ENCODE results near the gene PLOD2. TPM values are rescaled to one million over a fixed set of nuclear protein-coding genes. Genes with fewer than 3 reads are reported as not detected.

PLOD2 gene
- total and polyA plus RNA-seq, 2 of the 8 experiments (the other 6 are each of a cell fraction or from before 2014, with no cell fraction given), result 4.0 to 28.7 TPM

DNA sequence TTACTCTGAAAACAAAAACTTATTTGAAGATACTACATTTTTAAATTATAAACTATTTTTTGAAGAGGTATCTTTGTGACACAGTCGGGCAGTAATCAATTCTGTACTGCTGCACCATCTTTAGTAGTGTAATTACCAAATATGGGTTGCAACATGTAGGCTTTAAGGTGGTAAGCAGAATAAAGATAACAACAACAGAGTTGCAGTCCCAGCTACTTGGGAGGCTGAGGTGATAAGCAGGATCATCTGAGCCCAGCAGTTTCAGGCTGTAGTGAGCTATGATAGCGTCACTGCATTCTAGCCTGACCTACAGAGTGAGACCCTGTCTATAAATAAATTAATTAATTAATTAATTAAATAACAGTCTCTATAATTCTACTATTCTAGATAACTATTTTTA, 6.0 kb downstream of the PLOD2 start:
- Histone ChIP-seq H2AFZ (ENCODE audit: low read length) (no peak overlapping the region), H2AK5ac (ENCODE audit: low read depth, low read length) (no peak overlapping the region), H4K5ac (ENCODE audit: insufficient read length, low read depth, low read length) (no peak overlapping the region), H3K4ac (replicated peaks; ENCODE audit: insufficient read length, low read depth, low read length) (no peak overlapping the region), H3K36me3 (ENCODE audit: control insufficient read depth in 2 of 4, insufficient read depth in 4 of 4, low read length in 3 of 4) (no peaks in the 10 kb centered on the region), H3K79me2 (ENCODE audit: control insufficient read depth in 1 of 2, insufficient read depth in 2 of 2, low read length in 2 of 2) (peaks cover 0 to 74% of the 10 kb centered on the region in 2 experiments; a peak in 3 of 4 replicates), H3K4me3 (ENCODE audit: extremely low read depth in 1 of 4, insufficient read depth in 2 of 4, low read depth in 3 of 4, low read length in 4 of 4) (no peak overlapping the region), H3K56ac (replicated peaks; ENCODE audit: insufficient read length, low read depth, low read length) (no peak overlapping the region), H2BK15ac (ENCODE audit: low read length) (no peak overlapping the region), H3K4me1 (replicated peaks in 1 of 4; ENCODE audit: control insufficient read depth in 3 of 4, insufficient read depth in 4 of 4, low read length in 3 of 4) (peaks cover 0 to 10% (median 7%) of the 10 kb centered on the region in 4 experiments; a peak in 5 of 7 replicates), H2BK120ac (replicated peaks; ENCODE audit: low read depth, low read length) (no peak overlapping the region), H3K27ac (ENCODE audit: low read depth, low read length) (no peak overlapping the region), H3K23ac (ENCODE audit: insufficient read length) (no peak overlapping the region), H3K79me1 (ENCODE audit: low read depth, low read length) (no peaks in the 10 kb centered on the region; the same call in 1 of the 2 replicates), H2BK20ac (ENCODE audit: low read length) (no peak overlapping the region), H4K91ac (replicated peaks; ENCODE audit: insufficient read length, low read length) (no peak overlapping the region), H3K18ac (ENCODE audit: extremely low read depth, low read length) (no peak overlapping the region), H4K20me1 (replicated peaks in 1 of 2; ENCODE audit: control insufficient read depth in 1 of 2, insufficient read depth in 2 of 2, low read length in 2 of 2) (no peaks in the 10 kb centered on the region), H3K27me3 (replicated peaks in 1 of 4; ENCODE audit: control insufficient read depth in 3 of 4, extremely low read depth in 1 of 4, insufficient read depth in 3 of 4, low read length in 3 of 4) (no peaks in the 10 kb centered on the region), H3K23me2 (ENCODE audit: low read depth, low read length) (no peaks in the 10 kb centered on the region), H2BK12ac (ENCODE audit: low read depth, low read length) (no peak overlapping the region), H3K14ac (ENCODE audit: insufficient read length) (no peak overlapping the region), H4K8ac (ENCODE audit: extremely low read depth, insufficient read depth, low read length) (no peak overlapping the region), H2BK5ac (ENCODE audit: low read depth, low read length) (no peak overlapping the region), H3K9me3 (ENCODE audit: insufficient read depth in 2 of 2, low read depth in 1 of 2, low read length in 1 of 2) (no peaks in the 10 kb centered on the region), H3K9ac (replicated peaks in 1 of 4; ENCODE audit: extremely low read depth in 1 of 4, low read depth in 3 of 4, low read length in 3 of 4) (no peak overlapping the region), H3K4me2 (ENCODE audit: insufficient read depth in 1 of 2, low read depth in 2 of 2, low read length in 2 of 2) (no peak overlapping the region)
- DNase-seq (ENCODE audit: low read depth in 1 of 2, low spot score in 2 of 2) (no peak), FAIRE-seq (no peak)
- POLR2A ChIA-PET (ENCODE audit: partially characterized antibody), result no interaction called here
- TF ChIP-seq EGR1 (IDR thresholded peaks at IDR 0.05; ENCODE audit: borderline replicate concordance, low read depth, low read length) (no peak), SIX5 (IDR thresholded peaks at IDR 0.05; ENCODE audit: low read depth, low read length) (no peak), KDM1A (IDR thresholded peaks at IDR 0.05; ENCODE audit: borderline replicate concordance, low read length) (no peak)
- TF ChIP-seq, protein P1, sequence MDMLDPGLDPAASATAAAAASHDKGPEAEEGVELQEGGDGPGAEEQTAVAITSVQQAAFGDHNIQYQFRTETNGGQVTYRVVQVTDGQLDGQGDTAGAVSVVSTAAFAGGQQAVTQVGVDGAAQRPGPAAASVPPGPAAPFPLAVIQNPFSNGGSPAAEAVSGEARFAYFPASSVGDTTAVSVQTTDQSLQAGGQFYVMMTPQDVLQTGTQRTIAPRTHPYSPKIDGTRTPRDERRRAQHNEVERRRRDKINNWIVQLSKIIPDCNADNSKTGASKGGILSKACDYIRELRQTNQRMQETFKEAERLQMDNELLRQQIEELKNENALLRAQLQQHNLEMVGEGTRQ (IDR thresholded peaks at IDR 0.05; ENCODE audit: low read length), result no peak
- CTCF ChIA-PET (ENCODE audit: partially characterized antibody), result interaction anchor here (0.7 to 1.0 kb wide), 3 partner anchors 15 to 90 kb away, joined by 3 read pairs; no protein-coding TSS in a partner anchor
- 68% methylated on average over 2 of the region's 2 CpGs; no CpG with 5 or more reads in 1 of the 2 experiments for WGBS, 2 experiments (ENCODE audit: extremely low coverage in 1 of 2, insufficient coverage in 1 of 2, insufficient read length in 1 of 2, insufficient replicate concordance in 2 of 2, low coverage in 1 of 2, low lambda C conversion rate in 2 of 2, missing lambda C conversion rate in 1 of 2)

Measured in H1 (cell line).